Kidney (tissue), 14 donors: Measurements from ENCODE around the gene RGS1. TPM values are rescaled to one million over a fixed set of nuclear protein-coding genes. Genes with fewer than 3 reads are reported as not detected.

ENCODE experiments used
- DNase-seq, 5 donors: peaks; one replicate each; pipeline ENCODE4 v3.0.0-alpha.2; 2013 to 2020
- FAIRE-seq: peaks from 2 replicates; lab custom pipeline; 2012; peaks lifted over from hg19 to GRCh38; lab: Jason Lieb, UNC
- H3K27ac ChIP-seq, 2 donors: one replicate each; pipeline ENCODE4 v1.7.0; 2013; ENCODE audit warnings: low read depth in 2 of 2, low read length in 2 of 2, inconsistent platforms in 1 of 2
- H3K27me3 ChIP-seq: one replicate; pipeline ENCODE4 v1.7.1; 2013; ENCODE audit warnings: low read length, inconsistent platforms; ENCODE audit not compliant: control insufficient read depth, insufficient read depth
- H3K36me3 ChIP-seq, 3 donors: one replicate each; pipeline versions ENCODE4 v1.7.0 to v1.7.1; 2013; ENCODE audit warnings: low read length in 3 of 3, control low read depth in 1 of 3, inconsistent platforms in 1 of 3; ENCODE audit not compliant: insufficient read depth in 3 of 3, control insufficient read depth in 2 of 3
- H3K4me1 ChIP-seq, 3 donors: one replicate each; pipeline versions ENCODE4 v1.7.0 to v1.7.1; 2013; ENCODE audit warnings: low read length in 3 of 3, inconsistent platforms in 1 of 3, low read depth in 1 of 3; ENCODE audit not compliant: control insufficient read depth in 2 of 3, insufficient read depth in 2 of 3
- H3K4me3 ChIP-seq, 3 donors: one replicate each; pipeline versions ENCODE4 v1.7.0 to v1.8.1; 2013; ENCODE audit warnings: low read length in 3 of 3, control low read depth in 1 of 3, inconsistent platforms in 1 of 3
- H3K9ac ChIP-seq, 3 donors: one replicate each; pipeline versions ENCODE4 v1.7.0 to v1.7.1; 2013; ENCODE audit warnings: low read length in 3 of 3, control low read depth in 1 of 3, inconsistent platforms in 1 of 3
- H3K9me3 ChIP-seq, 3 donors: one replicate each; pipeline versions ENCODE4 v1.7.0 to v1.7.1; 2013; ENCODE audit warnings: low read length in 3 of 3, control low read depth in 1 of 3, inconsistent platforms in 1 of 3; ENCODE audit not compliant: control insufficient read depth in 2 of 3, insufficient read depth in 1 of 3
- CTCF ChIP-seq: IDR thresholded peaks from 3 replicates; pipeline ENCODE4 v1.5.1; 2012; ENCODE audit warnings: mild to moderate bottlenecking, moderate library complexity, borderline replicate concordance; ENCODE audit not compliant: insufficient read depth; ENCODE audit errors: extremely low read depth
- intact Hi-C: fragments of 100-400 bp; cut with DNase I; formaldehyde crosslinking; loops from one replicate; pipeline ENCODE4 v1.11.1; 2022
- polyA plus RNA-seq: library from polyadenylated mRNA; stranded (reverse); fragments of 350-450 nt; fragmentation: Illumina TruSeq; extraction: RNeasy Lipid Tissue Mini Kit (QIAGEN cat#74804); gene quantifications from one replicate; pipeline ENCODE4 v1.2.3, GENCODE V29; 2014; ENCODE audit warnings: low read depth, low replicate concordance; ENCODE audit not compliant: insufficient read depth
- total RNA-seq: library from RNA; stranded (reverse); fragmentation: NEBNext Ultra II Directional; extraction: Animal tissue kit (Norgen Biotek cat#: 25700); gene quantifications from one replicate; pipeline ENCODE4 v1.2.1, GENCODE V29; 2021
- donor health status: control.
- donor health status: control.
- donor health status: control.
- donor health status: control.
- donor health status: control.
- donor health status: DM: yes; HTN: yes; CAD: no.
- donor health status: Normal renal cell carcinoma (clear cell type).

RGS1 gene
- total and polyA plus RNA-seq, 2 donors from 2014 or later, result 5.0 to 50.2 TPM

- no peak for TF ChIP-seq CTCF
- intact Hi-C loops, result no loop called here
- Histone ChIP-seq H3K9ac (no peak overlapping the region), H3K4me3 (no peak overlapping the region), H3K27ac (no peak overlapping the region), H3K36me3 (no peaks in the 10 kb centered on the region), H3K27me3 (no peaks in the 10 kb centered on the region), H3K4me1 (no peaks in the 10 kb centered on the region), H3K9me3 (no peaks in the 10 kb centered on the region)
- no peak for DNase-seq
- no peak for FAIRE-seq
Observed at GRCh38 chr1:192629612-192630011, 54.0 kb downstream of the RGS1 start.

Other genes with a start within 250 kb of the RGS1 start
- 2.1 TPM for gene RGS13, start 60.4 kb downstream of the RGS1 start, total RNA-seq
- gene RGS13, start 60.4 kb downstream of the RGS1 start, polyA plus RNA-seq, result not detected
- gene RGS2, start 233.3 kb downstream of the RGS1 start, total RNA-seq, result 51.2 TPM
- gene RGS2, start 233.3 kb downstream of the RGS1 start, polyA plus RNA-seq, result 85.1 TPM